GM13976 (cell line): ENCODE results near the gene TMUB2.
A peak's percentile ranks its signal among the peaks of the same experiment; 100 is the strongest.

Experiments used
- DNase-seq: peaks from one replicate; pipeline ENCODE4 v3.0.0; 2012; ENCODE audit warnings: low spot score
- CTCF ChIP-seq: IDR thresholded peaks from 2 replicates; pipeline ENCODE4 v1.5.1; 2012; ENCODE audit warnings: borderline replicate concordance, mild to moderate bottlenecking; ENCODE audit not compliant: insufficient read depth; ENCODE audit errors: extremely low read depth, missing control alignments, control extremely low read depth
- in situ Hi-C: fragments of 300-500 bp; cut with MboI; formaldehyde crosslinking; loops from one replicate; pipeline ENCODE4 v1.12.0; 2022; ENCODE audit warnings: low sequenced_read_pairs, mixed read lengths, inconsistent platforms; ENCODE audit not compliant: unreplicated experiment

TMUB2 gene

GRCh38 chr17:44203731-44204440 is 17.1 kb downstream of the TMUB2 start:
- in situ Hi-C loops: loop anchor here (5.0 to 25.0 kb wide), 2 partner anchors 128 to 308 kb away; partner anchors contain the start of gene GPATCH8
- TF ChIP-seq CTCF: peak; percentile 45
- DNase-seq: peak; percentile 63

GRCh38 chr17:44204441-44204882 is 17.7 kb downstream of the TMUB2 start:
- DNase-seq: no peak
- no peak for TF ChIP-seq CTCF
- in situ Hi-C loops: loop anchor here (5.0 to 25.0 kb wide), 2 partner anchors 128 to 308 kb away; partner anchors contain the start of gene GPATCH8

- TF ChIP-seq CTCF: no peak
- in situ Hi-C loops: loop anchor here (25.0 kb wide), 1 partner anchor 306 kb away; the partner anchor contains the start of gene GPATCH8
Measured at GRCh38 chr17:44205962-44206824, 19.4 kb downstream of the TMUB2 start.

GRCh38 chr17:44206825-44207155 is 20.0 kb downstream of the TMUB2 start:
- TF ChIP-seq CTCF: no peak
- DNase-seq: no peak
- in situ Hi-C loops: loop anchor here (25.0 kb wide), 1 partner anchor 306 kb away; the partner anchor contains the start of gene GPATCH8

More at GRCh38 chr17:44205962-44206824, 19.4 kb downstream of the TMUB2 start:
- no peak for DNase-seq

GRCh38 chr17:44207319-44207718 is 20.5 kb downstream of the TMUB2 start:
- no peak for DNase-seq
- in situ Hi-C loops: loop anchor here (25.0 kb wide), 1 partner anchor 305 kb away; the partner anchor contains the start of gene GPATCH8
- TF ChIP-seq CTCF: no peak

GRCh38 chr17:44207743-44208142 is 21.0 kb downstream of the TMUB2 start:
- no peak for TF ChIP-seq CTCF
- DNase-seq: no peak
- in situ Hi-C loops: loop anchor here (25.0 kb wide), 1 partner anchor 305 kb away; the partner anchor contains the start of gene GPATCH8
